ENCODE results near the gene RER1.

- TF ChIP-seq CTCF (IDR thresholded peaks at IDR 0.05) (no peak), POLR2A (IDR thresholded peaks at IDR 0.05) (no peak)
Measured at GRCh38 chr1:2400576-2400909, 8.9 kb downstream of the RER1 start.
